ENCODE results near the gene GTPBP3. TPM values are rescaled to one million over a fixed set of nuclear protein-coding genes. Genes with fewer than 3 reads are reported as not detected.

GTPBP3 gene
- total and polyA plus RNA-seq, 2 of the 8 experiments (the other 6 are each of a cell fraction or from before 2014, with no cell fraction given): 30.4 to 56.0 TPM

GRCh38 chr19:17334414-17335409 is 2.6 kb upstream of the GTPBP3 start, which contains the start of gene ANO8:
Gene ANO8 (minus strand): TSS chr19:17334855. CDS start chr19:17334670, 185 bp downstream.
- peaks cover 21% of the 10 kb centered on the region for H3K23me2 ChIP-seq (ENCODE audit: low read depth, low read length)
- 0 out of 2 replicates have a peak within 1 kb of the TSS, but pooled peaks have one; percentile 67 for H2BK20ac ChIP-seq (ENCODE audit: low read length)
- WGBS, 2 experiments (ENCODE audit: extremely low coverage in 1 of 2, insufficient coverage in 1 of 2, insufficient read length in 1 of 2, insufficient replicate concordance in 2 of 2, low coverage in 1 of 2, low lambda C conversion rate in 2 of 2, missing lambda C conversion rate in 1 of 2): 8% methylated on average over 58 of the region's 86 CpGs; no CpG with 5 or more reads in 1 of the 2 experiments
- no peak within 1 kb of the TSS for H2BK120ac ChIP-seq (replicated peaks; ENCODE audit: low read depth, low read length)
- H4K91ac ChIP-seq (replicated peaks; ENCODE audit: insufficient read length, low read length): no peak within 1 kb of the TSS
- peak within 1 kb of the TSS; percentile 25 to 79 (median 70); a peak in 6 of 7 replicates for H3K9ac ChIP-seq (replicated peaks in 1 of 4; ENCODE audit: extremely low read depth in 1 of 4, low read depth in 3 of 4, low read length in 3 of 4)
- H3K23ac ChIP-seq (ENCODE audit: insufficient read length): no peak within 1 kb of the TSS
- peak within 1 kb of the TSS; percentile 73 for H3K56ac ChIP-seq (replicated peaks; ENCODE audit: insufficient read length, low read depth, low read length)
- H4K20me1 ChIP-seq (replicated peaks in 1 of 2; ENCODE audit: control insufficient read depth in 1 of 2, insufficient read depth in 2 of 2, low read length in 2 of 2): peaks cover 0 to 11% of the 10 kb centered on the region in 2 experiments
- peak within 1 kb of the TSS; percentile 29 for H3K4ac ChIP-seq (replicated peaks; ENCODE audit: insufficient read length, low read depth, low read length)
- DNase-seq (ENCODE audit: low read depth in 1 of 2, low spot score in 2 of 2): peak; percentile 91 to 99
- H4K5ac ChIP-seq (ENCODE audit: insufficient read length, low read depth, low read length): peak within 1 kb of the TSS; percentile 41
- peaks cover 0 to 29% (median 21%) of the 10 kb centered on the region in 4 experiments; a peak in 5 of 7 replicates for H3K4me1 ChIP-seq (replicated peaks in 1 of 4; ENCODE audit: control insufficient read depth in 3 of 4, insufficient read depth in 4 of 4, low read length in 3 of 4)
- peak within 1 kb of the TSS; percentile 61; the same call in 1 of the 2 replicates for H2BK15ac ChIP-seq (ENCODE audit: low read length)
- H3K27ac ChIP-seq (ENCODE audit: low read depth, low read length): peak within 1 kb of the TSS; percentile 29; the same call in 1 of the 2 replicates
- peak within 1 kb of the TSS; percentile 92 for H4K8ac ChIP-seq (ENCODE audit: extremely low read depth, insufficient read depth, low read length)
- H3K4me2 ChIP-seq (ENCODE audit: insufficient read depth in 1 of 2, low read depth in 2 of 2, low read length in 2 of 2): peak within 1 kb of the TSS; percentile 71 to 88
- H3K18ac ChIP-seq (ENCODE audit: extremely low read depth, low read length): peak within 1 kb of the TSS; percentile 87
- peak; percentile 75 for FAIRE-seq
- H3K4me3 ChIP-seq (ENCODE audit: extremely low read depth in 1 of 4, insufficient read depth in 2 of 4, low read depth in 3 of 4, low read length in 4 of 4): peak within 1 kb of the TSS; percentile 74 to 85 (median 78)
- H3K79me1 ChIP-seq (ENCODE audit: low read depth, low read length): peaks cover 3% of the 10 kb centered on the region
- ChIA-PET POLR2A (ENCODE audit: partially characterized antibody) (interaction anchor here (0.7 to 17.1 kb wide), 9 partner anchors 9 to 119 kb away, joined by 3 to 329 read pairs (median 5); partner anchors contain the start of genes ABHD8, DDA1, MRPL34 and OCEL1), CTCF (ENCODE audit: partially characterized antibody) (interaction anchor here (0.7 to 3.0 kb wide), 9 partner anchors 9 to 73 kb away, joined by 3 to 14 read pairs (median 4); partner anchors contain the start of genes DDA1 and MRPL34)
- no peaks in the 10 kb centered on the region for H3K27me3 ChIP-seq (replicated peaks in 1 of 4; ENCODE audit: control insufficient read depth in 3 of 4, extremely low read depth in 1 of 4, insufficient read depth in 3 of 4, low read length in 3 of 4)
- H2BK12ac ChIP-seq (ENCODE audit: low read depth, low read length): peak within 1 kb of the TSS; percentile 39; the same call in 1 of the 2 replicates
- H3K79me2 ChIP-seq (ENCODE audit: control insufficient read depth in 1 of 2, insufficient read depth in 2 of 2, low read length in 2 of 2): no peaks in the 10 kb centered on the region
- H3K36me3 ChIP-seq (ENCODE audit: control insufficient read depth in 2 of 4, insufficient read depth in 4 of 4, low read length in 3 of 4): no peaks in the 10 kb centered on the region
- H3K9me3 ChIP-seq (ENCODE audit: insufficient read depth in 2 of 2, low read depth in 1 of 2, low read length in 1 of 2): no peaks in the 10 kb centered on the region
- H2AFZ ChIP-seq (ENCODE audit: low read length): no peak within 1 kb of the TSS
- H2BK5ac ChIP-seq (ENCODE audit: low read depth, low read length): no peak within 1 kb of the TSS
- no peak within 1 kb of the TSS for H3K14ac ChIP-seq (ENCODE audit: insufficient read length)
- no peak within 1 kb of the TSS for H2AK5ac ChIP-seq (ENCODE audit: low read depth, low read length)
- TF ChIP-seq RBBP5 (IDR thresholded peaks at IDR 0.05; ENCODE audit: borderline replicate concordance, low read depth, low read length) (peak; percentile 51; the same call in 1 of the 2 replicates), GTF2F1 (IDR thresholded peaks at IDR 0.05; ENCODE audit: borderline replicate concordance, low read depth, low read length) (peak; percentile 66; the same call in 1 of the 2 replicates), ATF3 (IDR thresholded peaks at IDR 0.05; ENCODE audit: insufficient read depth, low read depth, low read length) (no peak), SIN3A (conservative IDR thresholded peaks at IDR 0.05 in 1 of 2, IDR thresholded peaks at IDR 0.05 in 1 of 2; ENCODE audit: low read depth in 1 of 2, low read length in 2 of 2) (peak in 1 of 2 experiments; percentile 94; a peak in 1 of 4 replicates), CREB1 (IDR thresholded peaks at IDR 0.05) (peak; percentile 89), POLR2A (IDR thresholded peaks at IDR 0.05; ENCODE audit: control extremely low read depth in 1 of 2, low read depth in 2 of 2, low read length in 2 of 2) (peak in 1 of 2 experiments; percentile 54; a peak in 1 of 3 replicates), TEAD4 (IDR thresholded peaks at IDR 0.05; ENCODE audit: low read depth, low read length) (peak; percentile 17; the same call in 1 of the 2 replicates), TBP (IDR thresholded peaks at IDR 0.05; ENCODE audit: low read depth, low read length) (peak; percentile 33; the same call in 1 of the 2 replicates)
- TF ChIP-seq, protein P1, sequence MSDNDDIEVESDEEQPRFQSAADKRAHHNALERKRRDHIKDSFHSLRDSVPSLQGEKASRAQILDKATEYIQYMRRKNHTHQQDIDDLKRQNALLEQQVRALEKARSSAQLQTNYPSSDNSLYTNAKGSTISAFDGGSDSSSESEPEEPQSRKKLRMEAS (IDR thresholded peaks at IDR 0.05): peak; percentile 62
